ENCODE data around the gene FPR1. TPM values are rescaled to one million over a fixed set of nuclear protein-coding genes. Genes with fewer than 3 reads are reported as not detected.

The FPR1 gene
- total and polyA plus RNA-seq, 2 of the 13 experiments (the other 11 are each of a cell fraction or from before 2014, with no cell fraction given): not detected

GRCh38 chr19:51703575-51704515, 47.8 kb downstream of the FPR1 start (continued):
- TF ChIP-seq, protein P1, sequence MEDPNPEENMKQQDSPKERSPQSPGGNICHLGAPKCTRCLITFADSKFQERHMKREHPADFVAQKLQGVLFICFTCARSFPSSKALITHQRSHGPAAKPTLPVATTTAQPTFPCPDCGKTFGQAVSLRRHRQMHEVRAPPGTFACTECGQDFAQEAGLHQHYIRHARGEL (CRISPR knock-in tag; IDR thresholded peaks at IDR 0.05): no peak
- TF ChIP-seq ARID5B (CRISPR knock-in tag; IDR thresholded peaks at IDR 0.05) (peak; percentile 28; the same call in 1 of the 2 replicates), ZNF678 (CRISPR knock-in tag; IDR thresholded peaks at IDR 0.05) (no peak), ZZZ3 (CRISPR knock-in tag; IDR thresholded peaks at IDR 0.05; ENCODE audit: borderline replicate concordance) (no peak), ZNF354B (CRISPR knock-in tag; IDR thresholded peaks at IDR 0.05) (no peak), THAP11 (CRISPR knock-in tag; IDR thresholded peaks at IDR 0.05) (peak; percentile 64), ZBTB14 (CRISPR knock-in tag; IDR thresholded peaks at IDR 0.05) (peak; percentile 98), HNRNPUL1 (IDR thresholded peaks at IDR 0.05; ENCODE audit: low read depth, low read length) (no peak), ZNF788 (CRISPR knock-in tag; IDR thresholded peaks at IDR 0.05; ENCODE audit: borderline replicate concordance) (no peak), CHD4 (IDR thresholded peaks at IDR 0.05; ENCODE audit: borderline replicate concordance, low read length) (no peak), SMAD3 (CRISPR knock-in tag; IDR thresholded peaks at IDR 0.05) (no peak), ZNF567 (CRISPR knock-in tag; IDR thresholded peaks at IDR 0.05; ENCODE audit: borderline replicate concordance) (no peak), SPEN (CRISPR knock-in tag; IDR thresholded peaks at IDR 0.05; ENCODE audit: low read depth) (peak; percentile 51; the same call in 1 of the 2 replicates), MED1 (CRISPR knock-in tag; IDR thresholded peaks at IDR 0.05) (peak; percentile 40), ZNF615 (CRISPR knock-in tag; IDR thresholded peaks at IDR 0.05; ENCODE audit: borderline replicate concordance) (no peak), MEIS2 (CRISPR knock-in tag; IDR thresholded peaks at IDR 0.05) (no peak), ZFP90 (CRISPR knock-in tag; IDR thresholded peaks at IDR 0.05; ENCODE audit: borderline replicate concordance) (no peak), ZBTB21 (CRISPR knock-in tag; IDR thresholded peaks at IDR 0.05) (no peak), IRF9 (CRISPR knock-in tag; IDR thresholded peaks at IDR 0.05; ENCODE audit: borderline replicate concordance) (0 out of 2 replicates have a peak, but pooled peaks have one; percentile 22), RARG (CRISPR knock-in tag; IDR thresholded peaks at IDR 0.05; ENCODE audit: low read depth) (no peak)
- TF ChIP-seq, protein P2, sequence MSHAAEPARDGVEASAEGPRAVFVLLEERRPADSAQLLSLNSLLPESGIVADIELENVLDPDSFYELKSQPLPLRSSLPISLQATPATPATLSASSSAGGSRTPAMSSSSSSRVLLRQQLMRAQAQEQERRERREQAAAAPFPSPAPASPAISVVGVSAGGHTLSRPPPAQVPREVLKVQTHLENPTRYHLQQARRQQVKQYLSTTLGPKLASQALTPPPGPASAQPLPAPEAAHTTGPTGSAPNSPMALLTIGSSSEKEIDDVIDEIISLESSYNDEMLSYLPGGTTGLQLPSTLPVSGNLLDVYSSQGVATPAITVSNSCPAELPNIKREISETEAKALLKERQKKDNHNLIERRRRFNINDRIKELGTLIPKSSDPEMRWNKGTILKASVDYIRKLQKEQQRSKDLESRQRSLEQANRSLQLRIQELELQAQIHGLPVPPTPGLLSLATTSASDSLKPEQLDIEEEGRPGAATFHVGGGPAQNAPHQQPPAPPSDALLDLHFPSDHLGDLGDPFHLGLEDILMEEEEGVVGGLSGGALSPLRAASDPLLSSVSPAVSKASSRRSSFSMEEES (CRISPR knock-in tag; IDR thresholded peaks at IDR 0.05): 0 out of 2 replicates have a peak, but pooled peaks have one; percentile 24
